Measurements from ENCODE around the gene CCSER1.

- TF ChIP-seq POLR2AphosphoS5 (IDR thresholded peaks at IDR 0.05) (no peak), EP300 (IDR thresholded peaks at IDR 0.05) (no peak), POLR2A (IDR thresholded peaks at IDR 0.05) (no peak)
- TF ChIP-seq, protein P1, sequence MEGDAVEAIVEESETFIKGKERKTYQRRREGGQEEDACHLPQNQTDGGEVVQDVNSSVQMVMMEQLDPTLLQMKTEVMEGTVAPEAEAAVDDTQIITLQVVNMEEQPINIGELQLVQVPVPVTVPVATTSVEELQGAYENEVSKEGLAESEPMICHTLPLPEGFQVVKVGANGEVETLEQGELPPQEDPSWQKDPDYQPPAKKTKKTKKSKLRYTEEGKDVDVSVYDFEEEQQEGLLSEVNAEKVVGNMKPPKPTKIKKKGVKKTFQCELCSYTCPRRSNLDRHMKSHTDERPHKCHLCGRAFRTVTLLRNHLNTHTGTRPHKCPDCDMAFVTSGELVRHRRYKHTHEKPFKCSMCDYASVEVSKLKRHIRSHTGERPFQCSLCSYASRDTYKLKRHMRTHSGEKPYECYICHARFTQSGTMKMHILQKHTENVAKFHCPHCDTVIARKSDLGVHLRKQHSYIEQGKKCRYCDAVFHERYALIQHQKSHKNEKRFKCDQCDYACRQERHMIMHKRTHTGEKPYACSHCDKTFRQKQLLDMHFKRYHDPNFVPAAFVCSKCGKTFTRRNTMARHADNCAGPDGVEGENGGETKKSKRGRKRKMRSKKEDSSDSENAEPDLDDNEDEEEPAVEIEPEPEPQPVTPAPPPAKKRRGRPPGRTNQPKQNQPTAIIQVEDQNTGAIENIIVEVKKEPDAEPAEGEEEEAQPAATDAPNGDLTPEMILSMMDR (IDR thresholded peaks at IDR 0.05) = no peak
Measured at GRCh38 chr4:90614371-90614770, 487.2 kb downstream of the CCSER1 start.

All from upper lobe of left lung (tissue), 4 donors.